CD4-positive, alpha-beta T cell treated with Interleukin-2 at 100 ng/mL for 4 hours (primary cell): ENCODE data around the gene METTL14.

Source experiments
- DNase-seq: peaks from one replicate; pipeline ENCODE4 v3.0.0-alpha.2; 2020; ENCODE audit warnings: low spot score

The METTL14 gene

DNA sequence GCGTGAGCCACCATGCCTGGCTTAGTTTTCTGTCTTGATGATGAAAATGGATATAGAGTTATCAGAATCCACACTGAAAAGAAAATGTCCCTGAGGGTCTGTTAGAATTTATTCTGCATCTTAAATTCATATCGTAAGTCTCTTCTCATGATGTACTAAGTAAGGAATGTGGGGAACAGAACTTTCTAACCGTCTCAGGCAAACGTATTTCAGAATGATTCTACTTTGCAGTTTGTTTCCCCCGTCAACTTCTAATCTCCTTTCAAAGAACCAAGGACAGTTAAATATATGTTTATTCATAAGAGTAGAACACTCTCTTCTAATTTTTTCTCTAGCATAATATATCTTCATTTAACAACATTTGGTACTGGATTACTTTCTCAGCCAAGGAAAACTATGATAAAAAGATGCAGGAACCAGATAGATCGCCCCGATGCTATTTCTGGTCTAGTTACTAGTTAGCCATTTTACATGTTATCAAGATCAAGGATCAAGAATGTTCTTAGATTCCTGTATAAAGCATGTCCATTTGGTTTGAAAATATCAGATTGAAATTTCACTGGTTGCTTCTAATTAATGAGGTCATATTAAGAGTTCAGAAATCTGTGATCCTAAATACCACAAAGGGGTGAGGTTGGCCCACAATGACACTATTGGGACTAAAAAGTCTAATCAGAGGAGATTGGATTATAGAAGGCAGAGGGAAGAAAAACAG, 49.5 kb downstream of the METTL14 start:
- DNase-seq, result no peak

- DNase-seq, result no peak
These were observed 51.7 kb downstream of the METTL14 start for GRCh38 chr4:118736900-118737299.

GRCh38 chr4:118738090-118738489, 52.9 kb downstream of the METTL14 start:
- DNase-seq, result no peak

GRCh38 chr4:118739022-118739713, 54.0 kb downstream of the METTL14 start:
- DNase-seq, result no peak

DNA sequence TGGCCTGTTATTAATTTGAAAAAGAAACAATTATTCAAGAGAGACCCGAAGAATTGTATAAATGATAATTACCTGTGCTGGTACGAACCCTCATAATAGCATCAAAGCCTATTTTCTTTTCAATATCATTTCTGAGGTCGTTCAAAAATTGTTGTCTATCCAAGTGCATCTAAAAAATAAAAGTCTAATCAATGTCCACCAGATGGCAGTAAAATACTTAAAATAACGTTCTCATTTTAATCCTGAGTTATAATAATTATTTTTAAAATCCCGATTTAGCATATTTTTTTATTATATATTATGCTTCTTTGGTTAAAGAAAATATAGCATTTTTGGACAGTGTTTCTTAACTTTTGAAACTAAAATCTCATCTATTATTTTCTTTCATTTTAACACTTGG, 55.7 kb downstream of the METTL14 start:
- DNase-seq, result peak; percentile 6

DNA sequence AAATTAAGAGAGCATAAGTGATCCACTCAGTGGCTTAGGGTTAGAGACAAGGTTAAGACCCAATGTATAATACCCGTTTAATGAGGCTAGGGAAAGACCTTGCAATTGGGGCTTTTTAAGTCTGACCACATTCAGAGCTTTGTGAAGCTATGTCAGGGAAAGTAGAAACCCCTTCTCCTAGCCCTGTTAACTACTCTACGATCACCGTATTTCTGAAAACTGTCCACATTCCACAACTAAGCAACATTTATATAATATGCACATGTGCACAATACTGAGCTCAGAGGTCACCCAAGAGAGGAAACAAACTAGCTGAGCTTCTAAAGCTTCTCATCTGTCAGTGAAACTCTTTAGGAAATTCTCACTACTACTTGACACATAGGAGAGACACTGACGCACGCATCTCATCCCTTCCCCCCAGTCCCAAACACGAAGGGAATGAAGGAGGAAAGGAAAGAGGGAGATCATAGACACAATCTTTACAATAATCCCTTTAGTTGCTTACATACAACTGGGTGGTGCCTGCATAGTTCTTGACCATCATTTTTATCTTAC, 56.2 kb downstream of the METTL14 start:
- DNase-seq, result no peak

DNA sequence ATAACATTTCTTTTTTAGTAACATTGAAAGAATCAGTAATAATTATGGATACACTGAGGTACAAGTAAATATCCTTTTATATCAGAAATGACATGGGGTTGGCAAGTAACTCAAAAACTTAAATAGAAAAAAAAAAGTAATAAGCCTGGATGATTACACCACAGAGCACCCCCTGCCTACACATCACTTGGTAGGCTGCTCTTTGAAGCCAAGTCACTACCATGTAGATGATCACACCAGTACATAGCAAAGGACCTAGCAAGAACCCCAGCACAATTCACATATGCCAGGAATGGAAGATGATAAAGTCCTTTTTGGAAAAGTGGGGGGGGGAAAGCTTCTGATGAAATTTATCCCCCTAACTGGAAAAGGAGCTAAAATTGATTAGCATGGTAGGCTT, 56.9 kb downstream of the METTL14 start:
- no peak for DNase-seq

DNA sequence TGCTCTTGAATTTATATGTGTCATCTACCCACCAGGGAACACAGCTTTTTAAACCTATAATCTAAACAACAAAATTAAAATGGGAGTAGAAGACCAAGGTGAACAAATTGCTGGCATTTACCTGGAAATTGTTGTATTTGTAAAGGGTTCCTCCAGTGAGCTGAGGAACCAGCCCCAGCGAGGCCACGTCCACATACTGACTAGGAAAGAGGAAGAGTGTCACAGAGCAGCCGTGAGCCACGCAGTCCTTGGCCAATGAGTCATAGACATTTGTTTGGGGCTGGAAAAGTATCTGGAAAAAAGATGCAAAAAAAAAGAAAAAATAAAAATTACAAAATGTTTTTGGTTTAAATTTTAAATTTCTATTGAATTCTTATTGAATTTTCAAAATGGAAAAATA, 58.7 kb downstream of the METTL14 start:
- no peak for DNase-seq

DNA sequence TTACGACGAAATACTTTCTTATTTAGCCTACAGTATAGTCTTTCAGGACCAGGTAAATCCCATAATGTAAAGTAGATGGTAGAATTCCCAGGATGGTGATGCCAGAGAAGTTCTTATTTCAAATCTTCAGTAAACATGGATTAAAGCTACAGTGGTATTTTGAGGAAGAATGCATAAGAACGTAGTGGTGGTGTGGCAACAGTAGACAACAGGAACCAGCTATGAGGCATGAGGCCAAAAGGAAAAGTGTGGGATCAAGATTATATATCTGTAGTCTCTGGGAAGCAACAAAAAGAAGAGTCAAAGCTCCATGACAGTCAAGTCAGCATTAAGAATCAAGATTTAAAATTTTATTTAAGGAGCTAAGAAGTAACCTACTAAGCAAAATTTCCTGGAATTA, 60.2 kb downstream of the METTL14 start:
- no peak for DNase-seq

- no peak for DNase-seq
These were observed 61.2 kb downstream of the METTL14 start for GRCh38 chr4:118746251-118746919.

DNA sequence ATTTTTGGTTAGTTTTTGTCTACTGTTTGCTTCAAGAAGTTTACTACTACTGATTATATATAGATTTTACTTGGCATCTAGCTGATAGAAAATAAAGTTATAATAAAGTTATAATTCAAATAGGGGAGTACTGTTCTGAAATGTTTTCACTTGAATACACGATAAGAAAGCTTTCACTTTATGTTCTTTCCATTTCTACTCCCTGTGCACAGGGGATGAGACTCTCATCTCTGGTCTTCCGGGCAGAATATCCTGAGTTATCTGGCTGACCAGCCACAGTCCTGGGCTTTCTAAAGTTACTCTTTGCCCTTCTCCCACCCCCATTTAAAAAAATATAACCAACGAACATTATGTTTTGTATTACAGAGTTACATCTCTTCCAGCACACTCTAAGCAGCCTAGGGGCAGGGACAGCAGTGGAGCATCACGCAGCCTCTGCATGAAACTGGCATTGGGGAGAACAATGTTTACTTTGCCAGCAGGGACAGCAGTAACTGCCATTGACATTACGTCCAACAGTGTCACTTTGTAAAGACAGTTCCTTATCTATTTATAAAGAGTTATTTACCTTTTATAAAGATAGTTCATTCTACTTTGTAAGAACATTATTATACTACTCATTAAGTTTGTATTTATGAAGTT, 64.3 kb downstream of the METTL14 start:
- no peak for DNase-seq

GRCh38 chr4:118751629-118752323, 66.6 kb downstream of the METTL14 start:
- no peak for DNase-seq

DNA sequence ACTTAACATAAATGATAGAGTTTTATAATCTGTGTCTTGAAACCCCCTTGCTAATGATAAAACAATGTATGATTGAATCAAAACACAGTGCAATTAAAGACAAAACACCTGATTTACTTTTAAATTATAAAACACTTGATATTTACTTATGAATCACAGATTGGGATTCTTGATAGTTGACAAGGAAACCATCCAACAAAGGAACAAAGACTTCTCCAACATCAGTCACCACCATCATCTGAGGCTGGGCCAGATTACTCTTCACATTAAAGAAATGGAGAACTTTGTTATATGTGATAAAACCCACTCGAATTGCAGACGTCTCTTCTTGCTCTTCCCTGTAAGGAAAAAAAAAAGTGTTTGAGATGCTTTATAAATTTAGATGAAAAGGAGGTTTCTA, 67.4 kb downstream of the METTL14 start:
- DNase-seq, result no peak

DNA sequence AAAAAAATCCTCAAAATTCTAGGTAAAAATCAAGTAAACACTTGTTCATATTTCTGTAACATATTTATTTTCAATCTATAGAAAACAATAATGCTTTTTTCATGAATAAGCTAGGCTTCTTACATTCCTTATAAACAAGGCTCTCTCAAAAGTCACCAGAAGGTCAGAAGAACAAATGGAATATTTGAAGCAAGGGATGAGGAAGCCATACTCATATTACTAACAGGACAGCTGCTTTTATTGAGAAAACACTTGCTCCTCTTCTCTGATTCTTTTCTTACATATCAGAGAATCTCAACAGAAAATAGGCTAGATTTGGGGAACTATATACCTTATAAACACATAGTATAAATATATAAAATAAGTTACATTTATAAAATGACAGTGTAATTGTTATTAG, 67.9 kb downstream of the METTL14 start:
- no peak for DNase-seq

DNA sequence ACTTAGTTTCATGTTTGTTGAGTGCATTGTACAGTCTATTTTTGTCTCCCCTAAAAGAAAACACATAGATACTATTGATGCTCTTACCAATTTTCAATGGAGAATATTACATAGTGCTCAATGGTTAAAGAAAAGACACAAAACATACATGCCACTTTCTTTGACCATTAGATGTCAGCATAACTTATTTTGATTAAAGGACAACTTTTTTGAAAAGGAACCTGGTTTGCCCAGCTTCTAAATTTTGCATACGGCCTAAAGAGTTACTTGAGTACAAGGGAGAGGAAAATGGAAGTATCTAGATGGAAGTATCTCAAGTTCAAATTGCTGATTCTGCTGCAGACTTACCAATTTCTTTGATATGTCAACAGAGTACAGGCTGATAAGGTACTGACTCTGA, 68.5 kb downstream of the METTL14 start:
- no peak for DNase-seq

- DNase-seq, result no peak
These were observed 69.7 kb downstream of the METTL14 start for GRCh38 chr4:118754890-118755289.

DNA sequence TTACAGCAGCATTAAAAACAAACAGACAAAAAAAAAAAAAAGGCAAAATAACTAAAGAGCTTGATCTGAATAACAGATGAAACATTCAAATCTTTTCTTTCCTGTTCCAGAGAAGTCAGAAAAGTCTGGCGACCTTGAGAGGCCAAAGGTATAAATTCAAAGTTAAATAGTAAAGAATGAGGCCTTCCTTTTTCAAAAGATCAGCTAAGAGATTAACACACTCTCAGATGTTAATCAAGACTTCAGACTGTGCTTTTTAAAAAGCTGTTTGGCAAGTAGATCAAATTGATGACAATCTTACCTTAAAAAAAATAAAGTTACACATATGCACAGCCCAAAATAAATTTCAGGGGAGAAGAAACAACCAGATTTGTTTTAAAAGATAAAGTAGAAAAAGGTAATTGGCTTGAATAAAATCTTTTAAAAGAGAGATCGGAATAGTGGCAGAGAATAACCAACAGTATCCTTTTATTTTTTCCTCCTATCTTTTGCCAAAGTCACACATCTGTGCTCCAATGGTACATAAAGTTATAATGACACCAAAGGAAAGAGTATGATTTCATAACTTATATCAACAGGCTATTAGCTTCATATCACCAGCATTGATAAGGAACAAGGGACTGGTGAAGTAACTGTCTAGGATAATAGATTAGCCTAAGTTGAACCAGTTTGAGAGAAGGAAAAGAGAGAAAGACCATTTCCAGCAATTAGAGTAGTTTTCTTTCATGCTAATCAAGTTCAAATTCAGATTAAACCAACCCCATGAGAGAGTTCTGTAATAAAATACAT, 70.4 kb downstream of the METTL14 start:
- DNase-seq, result no peak

GRCh38 chr4:118756429-118756828, 71.2 kb downstream of the METTL14 start:
- no peak for DNase-seq

- no peak for DNase-seq
These were observed 71.8 kb downstream of the METTL14 start for GRCh38 chr4:118756958-118757357.

- no peak for DNase-seq
These were observed 72.6 kb downstream of the METTL14 start for GRCh38 chr4:118757761-118758251.

DNA sequence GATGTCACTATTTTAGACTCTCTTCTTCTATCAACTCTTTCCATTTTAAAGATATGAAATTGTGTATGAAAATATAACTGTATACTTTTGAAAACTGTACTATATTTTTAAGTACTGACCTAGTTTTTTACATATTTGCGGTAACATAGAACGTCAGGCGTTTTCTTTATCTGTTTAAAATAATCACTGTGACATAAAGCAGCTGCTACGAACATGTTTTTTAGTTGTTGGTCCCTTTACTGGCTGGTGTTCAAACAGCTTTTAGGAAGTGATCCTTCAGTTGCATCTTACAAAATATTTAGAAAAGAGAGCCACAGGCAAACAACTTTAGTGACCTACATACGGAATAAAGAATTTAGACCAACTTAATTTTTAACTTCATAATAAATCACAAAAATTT, 73.1 kb downstream of the METTL14 start:
- DNase-seq, result no peak
